ENCODE results near the gene USP1.

- TF ChIP-seq CTCF (optimal IDR thresholded peaks at IDR 0.05 in 1 of 3, IDR thresholded peaks at IDR 0.05 in 1 of 3, conservative IDR thresholded peaks at IDR 0.05 in 1 of 3; ENCODE audit: extremely low read depth in 1 of 3, insufficient read depth in 2 of 3, low read length in 3 of 3), result no peak
- TF ChIP-seq EZH2 (IDR thresholded peaks at IDR 0.05; ENCODE audit: low read length), result no peak
Observed at GRCh38 chr1:62481681-62482080, 44.8 kb downstream of the USP1 start.
